HepG2 (cell line): ENCODE measurements around the gene SALL4. TPM values are rescaled to one million over a fixed set of nuclear protein-coding genes. Genes with fewer than 3 reads are reported as not detected.

Experiments
- ESRRA ChIP-seq: sonication (generic); formaldehyde crosslinking; IDR thresholded peaks from 2 replicates; pipeline ENCODE4 v1.5.1; 2020; ENCODE audit warnings: mild to moderate bottlenecking, low read depth, missing genetic modification reagents
- ETS1 ChIP-seq: sonication (generic); formaldehyde crosslinking; IDR thresholded peaks from 2 replicates; pipeline ENCODE4 v1.4.0; 2020; ENCODE audit warnings: missing genetic modification reagents
- FOXK2 ChIP-seq: fragments of 450-650 bp; IDR thresholded peaks from 2 replicates; pipeline ENCODE4 v1.6.1; 2016
- GABPA ChIP-seq, 2 experiments: IDR thresholded peaks; 2 replicates each; pipeline ENCODE4 v1.6.1; 2011 to 2016; ENCODE audit warnings: low read depth in 2 of 2, low read length in 1 of 2, missing biosample characterization in 1 of 2, missing genetic modification characterization in 1 of 2
- HHEX ChIP-seq: IDR thresholded peaks from 2 replicates; pipeline ENCODE4 v1.6.1; 2016; ENCODE audit warnings: control low read depth
- HMG20B ChIP-seq: conservative IDR thresholded peaks from 2 replicates; pipeline ENCODE4 v1.6.1; 2016; ENCODE audit warnings: missing genetic modification reagents, missing compliant biosample characterization
- MAZ ChIP-seq, 2 experiments: sonication (generic) in 1 of 2; formaldehyde crosslinking in 1 of 2; IDR thresholded peaks; 2 replicates each; pipeline versions ENCODE4 v1.5.0 to v1.6.1; 2012 to 2020; ENCODE audit warnings: low read depth in 2 of 2, mild to moderate bottlenecking in 2 of 2, borderline replicate concordance in 1 of 2, improper control_type of control experiment in 1 of 2, low read length in 1 of 2, missing genetic modification reagents in 1 of 2, moderate library complexity in 1 of 2
- MEIS1 ChIP-seq: sonication (generic); formaldehyde crosslinking; IDR thresholded peaks from 2 replicates; pipeline ENCODE4 v1.9.0; 2021; ENCODE audit warnings: mild to moderate bottlenecking, missing genetic modification reagents, moderate library complexity, borderline replicate concordance
- MIXL1 ChIP-seq: IDR thresholded peaks from 2 replicates; pipeline ENCODE4 v1.6.1; 2016
- NR2F1 ChIP-seq, 2 experiments: fragments of 450-650 bp in 1 of 2; formaldehyde crosslinking in 1 of 2; IDR thresholded peaks; 2 replicates each; pipeline versions ENCODE4 v1.5.0 to v1.6.1; 2016 to 2020; ENCODE audit warnings: mild to moderate bottlenecking in 1 of 2, missing compliant biosample characterization in 1 of 2, missing genetic modification reagents in 1 of 2, moderate library complexity in 1 of 2
- PHF8 ChIP-seq: sonication (generic); formaldehyde crosslinking; IDR thresholded peaks from 2 replicates; pipeline ENCODE4 v1.5.0; 2020; ENCODE audit warnings: missing genetic modification reagents
- SUZ12 ChIP-seq: fragments of 150-350 bp; IDR thresholded peaks from 2 replicates; pipeline ENCODE4 v1.6.1; 2014; ENCODE audit warnings: low read depth, low read length
- TERF1 ChIP-seq: sonication (generic); formaldehyde crosslinking; IDR thresholded peaks from 2 replicates; pipeline ENCODE4 v1.8.0; 2022; ENCODE audit warnings: mild to moderate bottlenecking, missing genetic modification reagents, moderate library complexity
- ZFAT ChIP-seq: sonication (generic); formaldehyde crosslinking; conservative IDR thresholded peaks from 2 replicates; pipeline ENCODE4 v1.8.1; 2023; ENCODE audit warnings: missing genetic modification reagents, inconsistent platforms
- ZFP36L1 ChIP-seq: sonication (generic); formaldehyde crosslinking; IDR thresholded peaks from 2 replicates; pipeline ENCODE4 v1.8.0; 2022; ENCODE audit warnings: mild to moderate bottlenecking, missing genetic modification reagents, moderate library complexity
- ZNF605 ChIP-seq: sonication (generic); formaldehyde crosslinking; IDR thresholded peaks from 2 replicates; pipeline ENCODE4 v1.8.0; 2022; ENCODE audit warnings: mild to moderate bottlenecking, missing genetic modification reagents
- ZNF710 ChIP-seq: sonication (generic); formaldehyde crosslinking; IDR thresholded peaks from 2 replicates; pipeline ENCODE4 v1.5.0; 2020; ENCODE audit warnings: mild to moderate bottlenecking, missing genetic modification reagents, borderline replicate concordance
- polyA plus RNA-seq, 8 experiments: library from polyadenylated mRNA; depleted of rRNA in 3 of 8; stranded (reverse) in 7 of 8; unstranded in 1 of 8; fragments of >200 nt; fragmentation: Illumina TruSeq in 4 of 8; extraction: Trizol in 4 of 8; gene quantifications; 2 replicates each; pipeline versions ENCODE4 v1.2.1 to v1.2.3, GENCODE V29; 2011 to 2016; ENCODE audit warnings: low read depth in 4 of 8, missing spikeins in 1 of 8, mixed read lengths in 1 of 8; ENCODE audit not compliant: insufficient read depth in 1 of 8
- total RNA-seq, 5 experiments: library from RNA; depleted of rRNA; stranded (reverse); fragments of >200 nt; fragmentation: Illumina TruSeq; extraction: Trizol; gene quantifications; 2 replicates each; pipeline ENCODE4 v1.2.3, GENCODE V29; 2016; ENCODE audit warnings: low read depth in 1 of 5
- TF ChIP-seq, protein P1 (sequence below): sonication (generic); formaldehyde crosslinking; IDR thresholded peaks from 2 replicates; pipeline ENCODE4 v1.5.1; 2020; ENCODE audit warnings: missing genetic modification reagents, mild to moderate bottlenecking, borderline replicate concordance
- TF ChIP-seq, protein P2 (sequence below): sonication (generic); formaldehyde crosslinking; IDR thresholded peaks from 2 replicates; pipeline ENCODE4 v1.9.0; 2021; ENCODE audit warnings: missing genetic modification reagents, mild to moderate bottlenecking, borderline replicate concordance

SALL4 gene
- total and polyA plus RNA-seq, 2 of the 13 experiments (the other 11 are each of a cell fraction or from before 2014, with no cell fraction given), result 0.33 to 1.8 TPM

DNA sequence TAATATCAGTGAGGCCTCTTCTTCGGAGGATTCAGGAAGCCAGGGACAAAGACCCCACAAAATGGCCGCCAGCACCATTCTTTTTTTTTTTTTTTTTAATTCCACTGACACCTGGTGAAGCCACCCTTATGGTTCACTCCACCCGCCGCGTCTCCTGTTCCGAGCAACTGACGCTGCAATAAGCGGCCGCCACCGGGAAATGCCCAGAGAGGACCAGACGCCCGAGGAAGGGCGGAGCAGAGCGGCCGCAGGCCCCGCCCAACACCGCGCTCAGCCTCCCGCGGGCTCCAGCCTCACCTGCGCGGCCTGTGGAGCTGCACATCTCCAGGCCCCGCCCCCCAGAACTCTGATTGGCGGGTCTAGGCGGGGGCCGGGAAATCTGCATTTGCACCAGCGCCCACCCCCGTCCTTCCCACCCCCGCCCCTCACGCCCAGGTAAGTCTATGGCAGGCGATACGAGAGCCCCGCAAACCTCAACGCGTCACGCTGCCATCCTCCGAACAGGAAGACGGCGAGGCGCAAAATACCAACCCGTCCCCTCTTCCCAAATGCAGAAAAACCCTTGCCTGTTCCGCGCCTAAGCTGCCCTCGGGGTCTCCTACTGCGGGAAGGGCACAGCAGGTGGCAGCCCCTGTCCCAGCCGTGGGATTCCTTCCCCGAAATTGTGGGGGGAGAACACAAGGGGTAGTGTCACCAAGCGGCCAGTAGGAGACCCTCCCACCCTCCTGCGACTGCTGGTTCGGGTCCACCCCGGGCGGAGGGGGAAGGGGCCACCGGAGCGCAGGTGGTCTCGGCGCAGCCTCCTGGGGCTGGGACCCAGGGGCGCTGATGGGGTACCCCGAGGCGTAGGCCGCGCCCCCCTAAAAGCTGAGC lies 35.1 kb downstream of the SALL4 start (continued):
- no peak for TF ChIP-seq ZNF710 (CRISPR knock-in tag)
- no peak for TF ChIP-seq GABPA (IDR thresholded peaks at IDR 0.05; ENCODE audit: low read depth, low read length)
- no peak for TF ChIP-seq GABPA (CRISPR knock-in tag; IDR thresholded peaks at IDR 0.05; ENCODE audit: low read depth)
- TF ChIP-seq NR2F1 (CRISPR knock-in tag; IDR thresholded peaks at IDR 0.05), result 0 out of 4 replicates have a peak, but pooled peaks of 1 of the 2 experiments have one; percentile 28
- TF ChIP-seq MAZ (IDR thresholded peaks at IDR 0.05; ENCODE audit: borderline replicate concordance, low read depth, low read length), result no peak
- TF ChIP-seq MAZ (CRISPR knock-in tag; IDR thresholded peaks at IDR 0.05; ENCODE audit: low read depth), result peak; percentile 74
- TF ChIP-seq SUZ12, result no peak
- TF ChIP-seq, protein P1, sequence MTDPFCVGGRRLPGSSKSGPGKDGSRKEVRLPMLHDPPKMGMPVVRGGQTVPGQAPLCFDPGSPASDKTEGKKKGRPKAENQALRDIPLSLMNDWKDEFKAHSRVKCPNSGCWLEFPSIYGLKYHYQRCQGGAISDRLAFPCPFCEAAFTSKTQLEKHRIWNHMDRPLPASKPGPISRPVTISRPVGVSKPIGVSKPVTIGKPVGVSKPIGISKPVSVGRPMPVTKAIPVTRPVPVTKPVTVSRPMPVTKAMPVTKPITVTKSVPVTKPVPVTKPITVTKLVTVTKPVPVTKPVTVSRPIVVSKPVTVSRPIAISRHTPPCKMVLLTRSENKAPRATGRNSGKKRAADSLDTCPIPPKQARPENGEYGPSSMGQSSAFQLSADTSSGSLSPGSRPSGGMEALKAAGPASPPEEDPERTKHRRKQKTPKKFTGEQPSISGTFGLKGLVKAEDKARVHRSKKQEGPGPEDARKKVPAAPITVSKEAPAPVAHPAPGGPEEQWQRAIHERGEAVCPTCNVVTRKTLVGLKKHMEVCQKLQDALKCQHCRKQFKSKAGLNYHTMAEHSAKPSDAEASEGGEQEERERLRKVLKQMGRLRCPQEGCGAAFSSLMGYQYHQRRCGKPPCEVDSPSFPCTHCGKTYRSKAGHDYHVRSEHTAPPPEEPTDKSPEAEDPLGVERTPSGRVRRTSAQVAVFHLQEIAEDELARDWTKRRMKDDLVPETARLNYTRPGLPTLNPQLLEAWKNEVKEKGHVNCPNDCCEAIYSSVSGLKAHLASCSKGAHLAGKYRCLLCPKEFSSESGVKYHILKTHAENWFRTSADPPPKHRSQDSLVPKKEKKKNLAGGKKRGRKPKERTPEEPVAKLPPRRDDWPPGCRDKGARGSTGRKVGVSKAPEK (CRISPR knock-in tag), result peak; percentile 96
- peak; percentile 28; the same call in 1 of the 2 replicates for TF ChIP-seq ZFP36L1
- no peak for TF ChIP-seq HMG20B (CRISPR knock-in tag)
- 0 out of 2 replicates have a peak, but pooled peaks have one; percentile 17 for TF ChIP-seq HHEX (CRISPR knock-in tag)
- TF ChIP-seq FOXK2, result no peak
- no peak for TF ChIP-seq ESRRA (CRISPR knock-in tag)
- TF ChIP-seq, protein P2, sequence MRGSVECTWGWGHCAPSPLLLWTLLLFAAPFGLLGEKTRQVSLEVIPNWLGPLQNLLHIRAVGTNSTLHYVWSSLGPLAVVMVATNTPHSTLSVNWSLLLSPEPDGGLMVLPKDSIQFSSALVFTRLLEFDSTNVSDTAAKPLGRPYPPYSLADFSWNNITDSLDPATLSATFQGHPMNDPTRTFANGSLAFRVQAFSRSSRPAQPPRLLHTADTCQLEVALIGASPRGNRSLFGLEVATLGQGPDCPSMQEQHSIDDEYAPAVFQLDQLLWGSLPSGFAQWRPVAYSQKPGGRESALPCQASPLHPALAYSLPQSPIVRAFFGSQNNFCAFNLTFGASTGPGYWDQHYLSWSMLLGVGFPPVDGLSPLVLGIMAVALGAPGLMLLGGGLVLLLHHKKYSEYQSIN (CRISPR knock-in tag), result no peak
- no peak for TF ChIP-seq MEIS1
- TF ChIP-seq ETS1 (CRISPR knock-in tag), result 0 out of 2 replicates have a peak, but pooled peaks have one; percentile 6
- TF ChIP-seq ZFAT (CRISPR knock-in tag), result no peak
- peak; percentile 51; the same call in 1 of the 2 replicates for TF ChIP-seq ZNF605
- TF ChIP-seq PHF8, result peak; percentile 62
- TF ChIP-seq MIXL1, result peak; percentile 56; the same call in 1 of the 2 replicates
- no peak; the same call in 1 of the 2 replicates for TF ChIP-seq TERF1 (CRISPR knock-in tag)
